OCI-LY3 (cell line): ENCODE measurements around the gene MAD2L1BP.

Experiments
- EZH2phosphoT487 ChIP-seq: fragments of 200-600 bp; shearing (Covaris generic); IDR thresholded peaks from 2 replicates; pipeline ENCODE4 v1.6.1; 2018; ENCODE audit warnings: antibody characterized with exemption, mixed run types, low read depth
- TF ChIP-seq, protein P1 (sequence below): fragments of 200-600, 300-600 bp; sonication (generic); IDR thresholded peaks from 2 replicates; pipeline ENCODE4 v1.5.1; 2014; ENCODE audit warnings: antibody characterized with exemption, low read length, low read depth

DNA sequence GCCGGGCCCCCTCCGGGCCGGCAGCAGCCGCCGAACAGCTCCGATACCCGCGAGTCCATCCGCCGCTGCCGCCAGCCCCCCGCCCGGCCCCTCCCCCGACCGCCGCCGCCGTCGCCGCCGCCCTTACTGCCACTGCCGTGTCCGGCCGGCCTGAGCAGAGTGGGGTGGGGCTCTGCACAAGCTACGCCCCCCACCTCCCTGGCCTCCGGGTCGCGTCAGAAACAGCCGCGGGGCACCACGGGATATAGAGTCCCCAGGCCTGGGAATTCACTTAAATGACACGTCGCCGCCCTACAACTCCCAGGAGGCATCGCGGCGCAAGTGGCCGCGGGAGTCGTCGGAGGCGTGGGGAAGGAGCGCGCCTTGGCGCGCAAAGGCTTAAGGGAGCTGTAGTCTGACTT lies 6.5 kb upstream of the MAD2L1BP start, which contains the start of gene GTPBP2:
- TF ChIP-seq, protein P1, sequence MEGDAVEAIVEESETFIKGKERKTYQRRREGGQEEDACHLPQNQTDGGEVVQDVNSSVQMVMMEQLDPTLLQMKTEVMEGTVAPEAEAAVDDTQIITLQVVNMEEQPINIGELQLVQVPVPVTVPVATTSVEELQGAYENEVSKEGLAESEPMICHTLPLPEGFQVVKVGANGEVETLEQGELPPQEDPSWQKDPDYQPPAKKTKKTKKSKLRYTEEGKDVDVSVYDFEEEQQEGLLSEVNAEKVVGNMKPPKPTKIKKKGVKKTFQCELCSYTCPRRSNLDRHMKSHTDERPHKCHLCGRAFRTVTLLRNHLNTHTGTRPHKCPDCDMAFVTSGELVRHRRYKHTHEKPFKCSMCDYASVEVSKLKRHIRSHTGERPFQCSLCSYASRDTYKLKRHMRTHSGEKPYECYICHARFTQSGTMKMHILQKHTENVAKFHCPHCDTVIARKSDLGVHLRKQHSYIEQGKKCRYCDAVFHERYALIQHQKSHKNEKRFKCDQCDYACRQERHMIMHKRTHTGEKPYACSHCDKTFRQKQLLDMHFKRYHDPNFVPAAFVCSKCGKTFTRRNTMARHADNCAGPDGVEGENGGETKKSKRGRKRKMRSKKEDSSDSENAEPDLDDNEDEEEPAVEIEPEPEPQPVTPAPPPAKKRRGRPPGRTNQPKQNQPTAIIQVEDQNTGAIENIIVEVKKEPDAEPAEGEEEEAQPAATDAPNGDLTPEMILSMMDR = no peak
- no peak for TF ChIP-seq EZH2phosphoT487
